ENCODE data around the gene TEPSIN. TPM values are rescaled to one million over a fixed set of nuclear protein-coding genes. Genes with fewer than 3 reads are reported as not detected.

Gene TEPSIN
- total and polyA plus RNA-seq, 2 donors (not counting 3 experiments of a cell fraction or from before 2014, with no cell fraction given), result 41.6 to 45.3 TPM

DNA sequence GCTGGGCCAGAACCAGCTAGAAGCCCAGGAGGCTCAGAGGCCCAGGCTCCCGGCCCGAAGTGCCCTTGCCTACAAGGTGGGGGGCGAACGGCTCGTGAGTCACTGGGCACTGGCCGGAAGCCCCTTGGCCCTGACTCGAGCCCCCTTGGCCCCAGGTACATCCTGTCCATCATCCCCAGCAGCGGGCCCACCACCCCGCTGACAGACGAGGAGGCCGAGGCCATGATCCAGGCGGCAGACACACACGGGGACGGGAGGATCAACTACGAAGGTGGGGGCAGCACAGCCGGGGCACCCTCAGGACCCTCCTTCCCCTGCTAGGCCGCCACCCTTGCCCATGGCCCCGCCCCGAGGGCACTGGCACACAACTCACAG lies 57.1 kb downstream of the TEPSIN start:
- H3K36me3 ChIP-seq (ENCODE audit: control insufficient read depth in 2 of 2, extremely low read depth in 1 of 2, insufficient read depth in 2 of 2, low read length in 2 of 2), result no peaks in the 10 kb centered on the region
- no peak overlapping the region for H3K9ac ChIP-seq (replicated peaks; ENCODE audit: extremely low read depth, insufficient read depth, low read length)
- dilution Hi-C loops (cut with MboI; ENCODE audit: extremely low pct_ligation_motif_present, low sequenced_read_pairs) (no loop called here), intact Hi-C loops (cut with micrococcal nuclease) (no loop called here)
- no peak for DNase-seq (ENCODE audit: low read depth, low spot score)
- H3K27me3 ChIP-seq (ENCODE audit: control insufficient read depth in 2 of 2, insufficient read depth in 2 of 2, low read length in 2 of 2), result no peaks in the 10 kb centered on the region
- ChIA-PET POLR2A (no interaction called here), CTCF (interaction anchor here (1.3 kb wide), 1 partner anchor 39 kb away, joined by 4 read pairs; no protein-coding TSS in a partner anchor)
- no peaks in the 10 kb centered on the region for H3K9me3 ChIP-seq (replicated peaks; ENCODE audit: control insufficient read depth, insufficient read depth, low read length)
- no peak overlapping the region for H2AFZ ChIP-seq (ENCODE audit: low read depth, low read length)
- no peaks in the 10 kb centered on the region for H3K9me1 ChIP-seq (replicated peaks; ENCODE audit: control insufficient read depth, extremely low read depth, insufficient read depth, low read length)
- no peaks in the 10 kb centered on the region for H3K79me2 ChIP-seq (ENCODE audit: control insufficient read depth, insufficient read depth, low read length)
- FAIRE-seq, result no peak
- H3K4me3 ChIP-seq (replicated peaks in 1 of 3; ENCODE audit: insufficient read depth in 1 of 3, low read depth in 1 of 3, low read length in 3 of 3), result no peak overlapping the region
- H3K4me2 ChIP-seq (ENCODE audit: insufficient read depth, low read length), result no peak overlapping the region
- H4K20me1 ChIP-seq (replicated peaks; ENCODE audit: control insufficient read depth, extremely low read depth, insufficient read depth, low read length), result no peaks in the 10 kb centered on the region
- no peaks in the 10 kb centered on the region for H3K4me1 ChIP-seq (ENCODE audit: control insufficient read depth, extremely low read depth, insufficient read depth, low read length)
- BruUV-seq (replicated peaks), result no TSS peak
- no peak overlapping the region for H3K27ac ChIP-seq (ENCODE audit: insufficient read depth, low read depth, low read length)
- TF ChIP-seq POLR2AphosphoS5 (IDR thresholded peaks at IDR 0.05; ENCODE audit: insufficient read depth, low read depth, low read length), result no peak
- TF ChIP-seq EZH2 (IDR thresholded peaks at IDR 0.05; ENCODE audit: borderline replicate concordance, low read depth, low read length, severe bottlenecking), result no peak
- TF ChIP-seq POLR2A (IDR thresholded peaks at IDR 0.05; ENCODE audit: low read depth, low read length), result no peak
- TF ChIP-seq, protein P1, sequence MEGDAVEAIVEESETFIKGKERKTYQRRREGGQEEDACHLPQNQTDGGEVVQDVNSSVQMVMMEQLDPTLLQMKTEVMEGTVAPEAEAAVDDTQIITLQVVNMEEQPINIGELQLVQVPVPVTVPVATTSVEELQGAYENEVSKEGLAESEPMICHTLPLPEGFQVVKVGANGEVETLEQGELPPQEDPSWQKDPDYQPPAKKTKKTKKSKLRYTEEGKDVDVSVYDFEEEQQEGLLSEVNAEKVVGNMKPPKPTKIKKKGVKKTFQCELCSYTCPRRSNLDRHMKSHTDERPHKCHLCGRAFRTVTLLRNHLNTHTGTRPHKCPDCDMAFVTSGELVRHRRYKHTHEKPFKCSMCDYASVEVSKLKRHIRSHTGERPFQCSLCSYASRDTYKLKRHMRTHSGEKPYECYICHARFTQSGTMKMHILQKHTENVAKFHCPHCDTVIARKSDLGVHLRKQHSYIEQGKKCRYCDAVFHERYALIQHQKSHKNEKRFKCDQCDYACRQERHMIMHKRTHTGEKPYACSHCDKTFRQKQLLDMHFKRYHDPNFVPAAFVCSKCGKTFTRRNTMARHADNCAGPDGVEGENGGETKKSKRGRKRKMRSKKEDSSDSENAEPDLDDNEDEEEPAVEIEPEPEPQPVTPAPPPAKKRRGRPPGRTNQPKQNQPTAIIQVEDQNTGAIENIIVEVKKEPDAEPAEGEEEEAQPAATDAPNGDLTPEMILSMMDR (IDR thresholded peaks at IDR 0.05; ENCODE audit: extremely low read depth in 1 of 2, insufficient read depth in 1 of 2, low read depth in 1 of 2, low read length in 2 of 2), result no peak
- TF ChIP-seq MYC (IDR thresholded peaks at IDR 0.05; ENCODE audit: low read depth, low read length), result no peak
- no peak for TF ChIP-seq FOS (IDR thresholded peaks at IDR 0.05; ENCODE audit: borderline replicate concordance, insufficient read depth, low read length)
- TF ChIP-seq GATA2 (IDR thresholded peaks at IDR 0.05; ENCODE audit: insufficient read depth, insufficient read length, low read depth, low read length), result no peak
- TF ChIP-seq, protein P2, sequence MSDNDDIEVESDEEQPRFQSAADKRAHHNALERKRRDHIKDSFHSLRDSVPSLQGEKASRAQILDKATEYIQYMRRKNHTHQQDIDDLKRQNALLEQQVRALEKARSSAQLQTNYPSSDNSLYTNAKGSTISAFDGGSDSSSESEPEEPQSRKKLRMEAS (IDR thresholded peaks at IDR 0.05; ENCODE audit: insufficient read depth, insufficient read length), result no peak
- TF ChIP-seq JUN (IDR thresholded peaks at IDR 0.05; ENCODE audit: borderline replicate concordance, insufficient read depth, insufficient read length, low read depth), result no peak

Data from endothelial cell of umbilical vein (primary cell).